ENCODE data around the gene RREB1.

The RREB1 gene

DNA sequence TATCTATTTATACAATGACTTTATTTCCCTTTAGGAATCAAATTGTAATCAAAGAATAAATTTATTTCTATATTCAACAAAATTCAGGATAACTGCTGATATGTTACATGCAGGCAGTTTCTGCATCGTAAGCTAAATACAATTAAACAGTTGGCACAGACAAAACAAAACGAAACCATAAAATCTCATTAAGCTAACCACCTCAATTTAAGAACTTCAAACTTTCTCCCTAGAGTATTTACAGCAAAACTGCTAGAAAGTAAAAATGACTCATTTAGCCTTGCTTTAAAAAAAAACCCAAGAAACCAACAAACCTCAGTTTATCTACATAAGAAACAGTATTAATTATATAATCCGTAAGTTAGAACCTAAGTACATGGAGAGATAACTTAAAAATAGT, 188.2 kb downstream of the RREB1 start:
- no peak for DNase-seq (ENCODE audit: low read depth in 2 of 2)

DNA sequence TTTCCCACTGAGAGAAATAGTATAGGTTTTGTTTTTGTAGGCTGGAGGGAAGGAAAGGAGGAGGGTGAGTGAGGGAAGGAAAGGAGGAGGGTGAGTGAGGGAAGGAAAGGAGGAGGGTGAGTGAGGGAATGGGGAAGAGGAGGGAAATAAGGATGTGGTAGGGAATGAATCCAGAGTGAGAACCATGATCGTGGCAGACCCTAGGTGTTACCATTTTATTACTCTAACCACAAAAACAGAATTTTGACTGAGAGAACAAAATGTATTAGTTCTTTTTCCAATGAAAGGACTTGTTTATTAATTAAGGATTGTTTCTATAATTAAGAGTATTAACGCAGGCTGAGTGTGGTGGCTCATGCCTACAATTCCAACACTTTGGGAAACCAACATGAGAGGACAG, 188.8 kb downstream of the RREB1 start:
- DNase-seq (ENCODE audit: low read depth in 2 of 2) = no peak

GRCh38 chr6:7298113-7298512, 190.4 kb downstream of the RREB1 start:
- no peak for DNase-seq (ENCODE audit: low read depth in 2 of 2)

DNA sequence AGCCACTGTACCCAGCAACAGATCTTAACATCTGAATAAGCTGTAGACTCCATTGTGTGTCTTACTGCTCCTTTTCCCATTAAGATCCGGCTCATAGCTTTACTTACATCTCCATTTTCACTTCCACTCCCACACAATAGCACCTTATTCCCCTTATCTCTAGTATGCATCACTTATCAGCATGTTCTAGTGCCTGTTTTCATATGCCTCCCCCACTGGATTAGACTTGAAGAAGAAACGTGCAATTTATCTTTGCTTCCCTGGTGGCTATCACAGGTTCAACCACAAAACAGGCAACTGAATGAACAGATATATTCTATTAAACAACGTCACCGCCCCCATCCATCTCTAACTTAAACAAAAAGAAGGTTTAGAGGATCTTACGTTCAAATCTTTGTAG, 193.2 kb downstream of the RREB1 start:
- no peak for DNase-seq (ENCODE audit: low read depth in 2 of 2)

Measured in activated CD8-positive, alpha-beta memory T cell treated with anti-CD3 and anti-CD28 coated beads for 4 hours (primary cell).